GM20000 (cell line): ENCODE data around the gene YWHAH.

Experiments
- DNase-seq: peaks from one replicate; pipeline ENCODE4 v3.0.0; 2012; ENCODE audit warnings: low spot score
- TF ChIP-seq, protein P1 (sequence below): IDR thresholded peaks from 2 replicates; pipeline ENCODE4 v1.5.1; 2012; ENCODE audit warnings: mild to moderate bottlenecking, control low read depth; ENCODE audit errors: extremely low read depth, missing control alignments

YWHAH gene

DNA sequence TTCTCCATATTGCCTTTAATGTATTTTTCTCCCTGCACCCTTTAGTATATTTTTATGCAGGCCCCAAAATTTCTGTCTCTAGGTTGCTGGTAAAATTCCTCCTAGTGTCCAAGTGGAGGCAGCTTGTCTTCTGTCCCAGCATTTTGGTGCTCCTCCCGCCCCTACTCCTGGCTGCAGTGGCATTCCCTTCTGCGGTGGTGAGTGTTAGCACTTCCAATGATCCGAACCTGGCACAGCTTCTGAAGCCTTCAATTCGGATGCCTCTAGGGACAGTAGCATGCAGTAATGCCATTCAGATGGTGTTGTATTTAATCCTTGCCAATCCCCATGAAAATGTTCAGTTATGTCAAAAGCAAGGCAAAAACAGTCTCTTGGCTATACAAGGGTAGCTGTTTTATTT lies 5.9 kb downstream of the YWHAH start:
- DNase-seq, result no peak
- TF ChIP-seq, protein P1, sequence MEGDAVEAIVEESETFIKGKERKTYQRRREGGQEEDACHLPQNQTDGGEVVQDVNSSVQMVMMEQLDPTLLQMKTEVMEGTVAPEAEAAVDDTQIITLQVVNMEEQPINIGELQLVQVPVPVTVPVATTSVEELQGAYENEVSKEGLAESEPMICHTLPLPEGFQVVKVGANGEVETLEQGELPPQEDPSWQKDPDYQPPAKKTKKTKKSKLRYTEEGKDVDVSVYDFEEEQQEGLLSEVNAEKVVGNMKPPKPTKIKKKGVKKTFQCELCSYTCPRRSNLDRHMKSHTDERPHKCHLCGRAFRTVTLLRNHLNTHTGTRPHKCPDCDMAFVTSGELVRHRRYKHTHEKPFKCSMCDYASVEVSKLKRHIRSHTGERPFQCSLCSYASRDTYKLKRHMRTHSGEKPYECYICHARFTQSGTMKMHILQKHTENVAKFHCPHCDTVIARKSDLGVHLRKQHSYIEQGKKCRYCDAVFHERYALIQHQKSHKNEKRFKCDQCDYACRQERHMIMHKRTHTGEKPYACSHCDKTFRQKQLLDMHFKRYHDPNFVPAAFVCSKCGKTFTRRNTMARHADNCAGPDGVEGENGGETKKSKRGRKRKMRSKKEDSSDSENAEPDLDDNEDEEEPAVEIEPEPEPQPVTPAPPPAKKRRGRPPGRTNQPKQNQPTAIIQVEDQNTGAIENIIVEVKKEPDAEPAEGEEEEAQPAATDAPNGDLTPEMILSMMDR, result no peak

DNA sequence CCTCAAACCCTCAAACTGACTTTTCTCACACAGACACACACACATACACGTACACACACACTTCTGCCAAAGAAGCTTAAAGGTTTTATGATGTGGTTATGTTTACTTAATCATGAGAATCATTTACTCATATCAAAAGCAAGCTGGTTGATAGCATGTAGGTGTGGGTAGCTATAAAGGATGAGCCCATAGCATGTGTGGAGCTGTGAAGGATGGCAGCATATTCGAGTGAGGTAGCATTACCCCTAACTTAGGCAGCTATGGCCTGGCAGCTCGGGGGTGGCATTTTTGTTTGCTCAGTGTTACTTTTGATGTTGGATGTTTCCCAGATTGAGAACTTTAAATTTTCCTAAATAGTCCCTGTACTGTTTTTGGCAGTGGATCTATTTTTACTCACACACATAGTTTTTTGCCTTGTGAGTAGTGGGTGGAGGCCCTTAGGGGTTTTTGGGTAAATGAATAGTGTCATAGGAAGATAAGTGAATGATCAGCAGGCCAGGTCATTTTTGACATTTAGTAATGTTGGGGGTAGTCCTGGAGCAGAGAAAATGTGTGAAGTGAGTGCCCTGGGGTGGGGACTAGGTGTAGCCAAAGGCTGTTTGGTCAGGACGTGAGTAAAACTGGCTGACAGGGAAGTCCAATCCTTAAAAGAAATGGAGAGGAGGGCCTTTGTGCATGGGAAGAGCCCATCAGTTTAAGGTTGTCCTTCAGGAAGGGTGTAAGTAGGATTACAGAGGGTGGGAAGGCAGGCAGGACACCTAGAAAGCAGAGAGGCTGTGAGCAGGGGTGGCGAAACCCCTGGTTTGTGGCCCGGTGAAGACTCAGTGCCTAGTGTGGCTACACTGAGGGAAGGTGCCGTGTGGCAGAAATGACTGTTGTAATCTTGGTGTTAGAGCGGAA lies 7.1 kb downstream of the YWHAH start:
- TF ChIP-seq, protein P1, result no peak
- DNase-seq, result no peak

DNA sequence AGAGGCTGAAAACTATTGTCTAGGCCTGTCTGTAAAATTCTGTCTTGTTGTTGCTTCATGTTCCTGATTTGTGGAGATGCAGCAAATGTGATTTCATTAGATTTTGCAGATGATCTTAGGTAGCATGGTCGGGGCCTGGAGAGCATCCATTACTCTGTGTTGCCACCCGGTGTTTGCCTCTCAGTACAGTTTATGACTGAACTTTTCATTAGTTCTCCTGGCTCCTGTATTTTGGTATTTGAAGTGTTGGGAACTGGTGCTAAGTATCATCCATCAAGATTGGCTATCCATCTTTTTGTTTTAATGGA lies 7.7 kb downstream of the YWHAH start:
- TF ChIP-seq, protein P1, result no peak
- no peak for DNase-seq

DNA sequence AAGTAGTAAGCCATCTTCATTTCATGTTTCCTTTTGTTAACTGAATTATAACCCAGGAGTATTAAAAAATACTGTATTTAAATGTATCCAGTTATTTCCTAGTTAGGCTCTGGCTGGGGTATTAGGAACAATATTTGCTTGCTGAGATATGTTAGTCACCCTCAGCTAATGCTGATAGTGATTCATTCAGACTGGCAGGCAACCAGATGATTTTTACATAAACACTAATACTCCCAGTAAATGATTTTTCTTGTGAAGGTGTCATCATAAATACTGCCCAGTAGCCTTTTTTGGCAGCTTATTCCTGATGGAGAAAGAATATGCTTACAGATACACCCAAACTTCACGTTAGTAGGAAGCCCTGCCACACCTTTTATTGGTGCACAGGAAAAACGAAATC lies 8.1 kb downstream of the YWHAH start:
- TF ChIP-seq, protein P1, result no peak
- no peak for DNase-seq

DNA sequence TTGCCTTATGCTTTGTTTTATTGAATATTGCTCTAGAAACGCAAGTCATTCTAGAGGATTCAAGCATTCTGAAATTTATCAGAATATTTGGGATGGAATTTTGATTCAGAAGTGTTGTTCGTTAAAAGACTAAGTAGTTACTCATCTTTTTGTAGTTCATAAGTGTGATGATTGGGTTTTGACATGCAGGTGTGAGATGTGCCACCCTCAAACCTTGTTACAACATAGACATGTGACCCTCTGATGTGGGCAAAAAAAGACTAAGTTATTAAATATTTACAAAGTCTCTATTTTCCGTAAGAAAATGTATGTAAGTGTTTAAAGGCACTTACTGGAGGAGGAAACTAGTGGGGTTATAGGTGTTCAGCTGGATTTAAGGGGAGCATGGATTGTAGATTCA lies 8.9 kb downstream of the YWHAH start:
- TF ChIP-seq, protein P1, result no peak
- DNase-seq, result no peak

DNA sequence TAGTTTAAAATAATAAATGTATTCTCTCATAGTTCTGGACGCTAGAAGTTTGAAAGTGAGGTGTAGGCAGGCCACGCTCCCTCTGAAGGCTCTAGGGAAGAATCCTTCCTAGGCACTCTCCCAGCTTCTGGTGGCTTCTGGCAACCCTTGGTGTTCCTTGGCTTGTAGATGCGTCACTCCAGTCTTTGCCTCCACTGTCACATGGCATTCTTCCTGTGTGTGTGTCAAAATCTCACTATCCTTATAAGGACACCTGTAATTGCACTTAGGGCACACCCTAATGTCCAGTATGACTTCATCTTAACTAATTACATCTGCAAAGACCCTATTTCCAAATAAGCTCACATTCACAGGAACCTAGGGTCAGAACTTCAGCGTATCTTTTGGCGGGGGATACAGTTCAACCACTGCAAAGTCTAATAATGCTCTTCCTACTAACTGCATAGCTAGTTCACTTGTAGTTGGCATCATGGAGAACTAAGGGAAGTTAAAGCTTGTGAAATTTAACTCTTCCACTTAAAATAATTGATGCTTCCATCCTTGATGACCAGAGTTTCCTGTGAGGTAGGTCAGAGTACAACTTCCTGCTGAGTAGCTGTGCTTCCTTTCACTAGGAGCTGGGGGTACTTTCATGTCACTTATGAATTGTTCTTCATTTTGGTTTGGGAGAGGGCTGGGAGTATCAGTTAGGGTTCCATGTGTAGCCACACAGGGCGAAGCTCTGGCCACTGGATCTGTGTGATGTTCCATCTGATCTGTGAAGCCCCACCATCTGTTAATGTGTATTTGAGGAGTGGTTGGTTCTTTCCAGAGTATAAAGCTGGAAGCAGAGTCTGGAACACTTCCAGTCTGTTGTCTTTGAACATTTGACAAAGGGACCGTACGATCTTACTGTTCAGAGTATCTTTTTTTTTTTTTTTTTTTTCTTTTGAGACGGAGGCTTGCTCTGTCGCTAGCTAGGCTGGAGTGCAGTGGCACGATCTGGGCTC lies 10.5 kb downstream of the YWHAH start:
- TF ChIP-seq, protein P1, result no peak
- no peak for DNase-seq

DNA sequence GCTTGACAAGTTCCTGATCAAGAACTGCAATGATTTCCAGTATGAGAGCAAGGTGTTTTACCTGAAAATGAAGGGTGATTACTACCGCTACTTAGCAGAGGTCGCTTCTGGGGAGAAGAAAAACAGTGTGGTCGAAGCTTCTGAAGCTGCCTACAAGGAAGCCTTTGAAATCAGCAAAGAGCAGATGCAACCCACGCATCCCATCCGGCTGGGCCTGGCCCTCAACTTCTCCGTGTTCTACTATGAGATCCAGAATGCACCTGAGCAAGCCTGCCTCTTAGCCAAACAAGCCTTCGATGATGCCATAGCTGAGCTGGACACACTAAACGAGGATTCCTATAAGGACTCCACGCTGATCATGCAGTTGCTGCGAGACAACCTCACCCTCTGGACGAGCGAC lies 12.0 kb downstream of the YWHAH start:
- DNase-seq, result no peak
- TF ChIP-seq, protein P1, result no peak
